Upper lobe of left lung (tissue), 4 donors: Measurements from ENCODE around the gene SIM2.

Experiments
- CTCF ChIP-seq, 6 experiments: fragments of 450-650 bp in 4 of 6; fragments of 200-600 bp in 2 of 6; sonication (generic) in 2 of 6; IDR thresholded peaks; one replicate each; pipeline ENCODE4 v1.5.1; 2016 to 2019; ENCODE audit warnings: antibody characterized with exemption in 6 of 6
- EP300 ChIP-seq, 4 donors: sonication (generic); formaldehyde crosslinking; IDR thresholded peaks; one replicate each; pipeline ENCODE4 v1.5.1; 2017; ENCODE audit warnings: antibody characterized with exemption in 4 of 4, control low read depth in 2 of 4
- POLR2A ChIP-seq, 4 donors: fragments of 450-650 bp; IDR thresholded peaks; one replicate each; pipeline ENCODE4 v1.5.1; 2016 to 2017; ENCODE audit warnings: antibody characterized with exemption in 4 of 4, mild to moderate bottlenecking in 2 of 4

GRCh38 chr21:36728371-36729111, 29.6 kb downstream of the SIM2 start:
- TF ChIP-seq CTCF (IDR thresholded peaks at IDR 0.05) (no peak), EP300 (IDR thresholded peaks at IDR 0.05) (no peak), POLR2A (IDR thresholded peaks at IDR 0.05) (no peak)
